ENCODE results near the gene OCA2.
"Not testable (repeated sequence)": the region's sequence is repeated elsewhere in the genome, so short reads cannot be mapped to it uniquely, and the experiment has no call there.

Gene OCA2

DNA sequence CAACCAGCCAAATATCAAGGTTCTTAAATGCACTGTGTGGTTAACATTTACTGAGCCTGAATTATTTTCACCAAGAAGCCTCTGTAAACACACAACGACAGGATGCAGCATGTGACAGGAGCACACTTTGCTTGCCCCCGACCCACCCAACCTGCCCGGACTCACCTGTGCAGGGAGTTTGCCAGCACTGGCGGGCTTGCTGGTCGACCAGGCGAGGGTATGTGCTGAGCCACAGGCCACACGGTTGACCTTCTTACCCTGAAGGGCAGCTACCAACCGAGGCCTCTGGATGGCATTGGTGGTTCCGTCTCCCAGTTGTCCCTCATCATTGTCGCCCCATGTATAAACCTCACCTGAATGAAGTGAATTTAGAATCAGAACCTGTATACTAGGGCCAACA, 25.7 kb upstream of the OCA2 start:
- TF ChIP-seq, protein P1, sequence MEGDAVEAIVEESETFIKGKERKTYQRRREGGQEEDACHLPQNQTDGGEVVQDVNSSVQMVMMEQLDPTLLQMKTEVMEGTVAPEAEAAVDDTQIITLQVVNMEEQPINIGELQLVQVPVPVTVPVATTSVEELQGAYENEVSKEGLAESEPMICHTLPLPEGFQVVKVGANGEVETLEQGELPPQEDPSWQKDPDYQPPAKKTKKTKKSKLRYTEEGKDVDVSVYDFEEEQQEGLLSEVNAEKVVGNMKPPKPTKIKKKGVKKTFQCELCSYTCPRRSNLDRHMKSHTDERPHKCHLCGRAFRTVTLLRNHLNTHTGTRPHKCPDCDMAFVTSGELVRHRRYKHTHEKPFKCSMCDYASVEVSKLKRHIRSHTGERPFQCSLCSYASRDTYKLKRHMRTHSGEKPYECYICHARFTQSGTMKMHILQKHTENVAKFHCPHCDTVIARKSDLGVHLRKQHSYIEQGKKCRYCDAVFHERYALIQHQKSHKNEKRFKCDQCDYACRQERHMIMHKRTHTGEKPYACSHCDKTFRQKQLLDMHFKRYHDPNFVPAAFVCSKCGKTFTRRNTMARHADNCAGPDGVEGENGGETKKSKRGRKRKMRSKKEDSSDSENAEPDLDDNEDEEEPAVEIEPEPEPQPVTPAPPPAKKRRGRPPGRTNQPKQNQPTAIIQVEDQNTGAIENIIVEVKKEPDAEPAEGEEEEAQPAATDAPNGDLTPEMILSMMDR (IDR thresholded peaks at IDR 0.05; ENCODE audit: low read depth, low read length), result no peak
- DNase-seq (ENCODE audit: extremely low read depth, low read depth), result no peak

DNA sequence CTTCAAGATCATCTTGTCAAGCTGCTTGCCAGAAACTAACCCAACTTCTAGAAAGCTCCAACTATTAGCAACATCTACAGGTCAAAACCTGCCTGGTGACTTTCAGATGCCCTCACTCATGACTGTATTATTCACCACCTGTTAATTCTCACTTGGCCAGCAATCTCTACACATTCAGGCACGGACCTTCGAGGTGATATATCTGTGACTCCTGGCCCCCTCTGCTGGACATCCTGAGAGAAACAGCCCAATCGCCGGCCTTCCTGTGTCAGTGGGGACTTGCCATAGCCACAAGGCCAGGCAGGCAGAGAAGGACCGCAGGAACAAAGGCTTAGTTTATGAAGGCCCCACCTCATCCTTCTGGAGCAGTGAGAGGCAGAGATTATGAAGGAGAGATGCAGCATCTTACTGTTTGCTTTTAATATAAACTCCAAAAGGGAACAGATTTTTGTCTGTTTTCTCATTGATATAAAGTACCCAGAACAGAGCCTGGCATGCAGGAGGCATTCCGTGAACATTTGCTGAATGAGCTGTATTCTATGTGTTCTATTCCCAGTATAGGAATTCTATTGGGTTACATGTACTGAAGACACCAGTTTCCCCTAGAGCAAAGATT, 24.4 kb upstream of the OCA2 start:
- no peak for DNase-seq (ENCODE audit: extremely low read depth, low read depth)

DNA sequence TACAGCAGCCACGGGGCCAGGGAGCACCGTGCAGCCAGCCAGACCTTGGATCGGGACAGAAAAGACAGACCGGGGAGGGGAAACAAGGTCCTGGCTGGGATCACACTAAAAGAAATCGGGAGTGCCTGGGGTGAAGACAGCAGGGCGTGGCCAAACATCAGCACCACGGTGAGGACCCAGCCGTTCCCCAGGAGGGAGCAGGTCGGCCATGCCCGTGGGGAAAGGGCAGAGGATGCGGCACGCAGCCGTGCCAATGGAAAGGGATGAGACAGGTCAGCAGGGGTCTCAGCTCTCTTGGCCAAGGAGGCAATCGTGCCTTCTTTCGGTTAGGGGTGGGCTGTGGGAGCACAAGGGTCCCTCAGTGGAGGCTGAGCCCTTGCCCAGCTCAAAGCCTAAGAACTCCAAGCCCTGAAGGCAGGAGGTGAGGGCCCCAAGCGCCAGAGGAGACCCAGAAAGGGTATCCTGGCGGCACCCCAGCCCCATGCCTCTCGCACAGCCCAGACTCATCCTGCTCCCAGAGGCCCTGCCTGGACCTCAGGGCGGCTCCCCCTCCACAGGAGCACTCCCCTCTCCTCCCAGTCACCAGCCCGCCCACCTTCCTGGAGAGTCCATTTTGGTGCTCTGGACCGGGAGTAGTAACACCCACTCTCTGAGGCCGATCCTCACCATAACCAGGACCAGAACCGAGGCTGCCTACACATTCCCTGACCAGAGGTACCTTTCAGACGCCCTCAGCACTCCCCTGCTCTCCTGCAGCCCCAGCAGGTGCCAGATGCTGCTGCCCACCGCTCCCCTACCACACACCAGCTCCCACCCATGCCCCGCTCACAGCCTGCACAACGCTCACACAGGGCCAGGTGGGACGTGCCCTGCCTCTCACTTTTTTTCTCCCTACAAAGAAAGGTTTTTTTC, 23.2 kb upstream of the OCA2 start:
- DNase-seq (ENCODE audit: extremely low read depth, low read depth), result no peak
- TF ChIP-seq, protein P1 (IDR thresholded peaks at IDR 0.05; ENCODE audit: low read depth, low read length), result no peak

More for the DNA sequence above, 24.4 kb upstream of the OCA2 start:
- TF ChIP-seq, protein P1 (IDR thresholded peaks at IDR 0.05; ENCODE audit: low read depth, low read length), result peak; percentile 82

DNA sequence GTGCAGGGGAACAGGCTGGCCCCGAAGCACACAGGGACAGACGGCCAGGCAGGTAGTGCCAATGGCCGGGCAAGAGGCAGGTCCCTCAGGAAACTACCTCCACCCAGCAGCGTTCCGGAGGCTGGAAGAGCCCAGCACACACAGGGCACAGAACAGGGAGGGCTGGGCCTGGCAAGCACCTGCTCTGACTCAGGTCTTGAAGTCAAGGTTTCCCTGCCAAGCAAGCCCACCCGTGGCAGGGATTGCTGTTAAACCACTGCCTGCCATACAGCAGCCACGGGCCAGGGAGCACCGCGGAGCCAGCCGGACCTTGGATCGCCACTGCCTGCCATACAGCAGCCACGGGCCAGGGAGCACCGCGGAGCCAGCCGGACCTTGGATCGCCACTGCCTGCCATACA, 22.5 kb upstream of the OCA2 start:
- not testable (repeated sequence) for DNase-seq (ENCODE audit: extremely low read depth, low read depth)

DNA sequence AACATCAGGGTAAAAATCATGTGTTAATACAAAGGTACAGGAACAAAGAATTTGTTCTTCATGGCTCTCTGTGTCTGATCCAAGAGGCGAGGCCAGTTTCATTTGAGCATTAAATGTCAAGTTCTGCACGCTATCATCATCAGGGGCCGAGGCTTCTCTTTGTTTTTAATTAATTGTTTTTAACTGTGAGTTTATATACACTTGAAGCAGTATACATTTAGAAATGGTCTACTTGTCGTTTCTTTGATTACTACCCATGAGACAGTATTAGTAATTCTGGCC, 21.2 kb upstream of the OCA2 start:
- TF ChIP-seq, protein P1 (IDR thresholded peaks at IDR 0.05; ENCODE audit: low read depth, low read length), result no peak
- no peak for DNase-seq (ENCODE audit: extremely low read depth, low read depth)

DNA sequence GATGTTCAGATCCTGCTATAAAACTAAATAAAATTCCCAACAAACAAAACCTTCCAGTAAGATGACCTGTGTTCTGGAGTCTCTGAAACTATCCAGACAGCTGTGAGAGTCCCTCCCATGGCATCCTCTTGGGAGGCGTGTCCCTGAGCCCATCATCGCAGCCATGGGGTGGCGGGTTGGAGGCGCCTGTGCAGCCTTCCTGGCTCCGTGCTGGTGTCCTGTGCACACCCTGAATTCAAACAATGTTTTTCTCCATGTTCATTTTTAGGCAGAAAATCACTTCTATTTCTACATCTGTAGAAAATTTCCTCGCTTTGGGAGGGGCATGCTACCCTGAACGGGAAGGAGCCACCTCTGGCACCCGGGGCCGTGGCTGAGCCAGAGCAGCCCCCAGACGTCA, 19.4 kb upstream of the OCA2 start:
- TF ChIP-seq, protein P1 (IDR thresholded peaks at IDR 0.05; ENCODE audit: low read depth, low read length), result no peak
- DNase-seq (ENCODE audit: extremely low read depth, low read depth), result no peak

DNA sequence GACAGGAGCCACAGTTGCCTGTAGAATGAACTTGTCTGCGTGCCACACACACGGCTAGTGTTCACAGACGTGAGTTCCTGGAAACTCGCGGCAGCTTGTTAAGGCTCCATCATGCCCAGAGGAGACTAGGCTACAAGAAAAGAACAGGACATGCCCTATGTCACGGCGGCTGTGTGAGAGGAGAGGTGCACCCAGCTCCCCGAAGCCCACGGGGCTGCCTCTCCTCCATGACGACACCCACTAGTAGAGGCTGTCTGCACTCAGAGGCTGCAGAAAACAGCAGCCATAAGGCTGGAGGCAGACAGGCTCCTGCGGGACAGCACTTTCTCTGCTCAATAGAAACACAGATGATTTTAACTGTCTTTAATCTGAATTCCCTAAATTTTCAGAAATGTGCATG, 19.0 kb upstream of the OCA2 start:
- DNase-seq (ENCODE audit: extremely low read depth, low read depth), result no peak
- TF ChIP-seq, protein P1 (IDR thresholded peaks at IDR 0.05; ENCODE audit: low read depth, low read length), result no peak
